Activated naive CD4-positive, alpha-beta T cell treated with anti-CD3 and anti-CD28 coated beads, Interleukin-2, amount 10 ng/mL, durations not matched to agents 7 days and 5 days (primary cell): ENCODE data around the gene ARFIP1.

Source experiments
- CTCF ChIA-PET: fragments of 350-600 bp; sonication (Branson Sonifier 250); formaldehyde crosslinking; loops from one replicate; lab custom pipeline; 2021; ENCODE audit warnings: antibody characterized with exemption; lab: Charles Lee
- DNase-seq: peaks from one replicate; pipeline ENCODE4 v3.0.0-alpha.2; 2020
- H3K27ac Mint-ChIP-seq: one replicate; pipeline ENCODE4 v1.8.0; 2021; ENCODE audit warnings: mild to moderate bottlenecking, moderate library complexity, mixed read lengths
- H3K27me3 Mint-ChIP-seq: one replicate; pipeline ENCODE4 v1.8.0; 2021; ENCODE audit warnings: mild to moderate bottlenecking, mixed read lengths
- H3K36me3 Mint-ChIP-seq: one replicate; pipeline ENCODE4 v1.8.0; 2021; ENCODE audit warnings: mixed read lengths
- H3K4me1 Mint-ChIP-seq: one replicate; pipeline ENCODE4 v1.8.0; 2021; ENCODE audit warnings: mixed read lengths
- H3K4me3 Mint-ChIP-seq: one replicate; pipeline ENCODE4 v1.8.0; 2021; ENCODE audit warnings: mild to moderate bottlenecking, moderate library complexity, mixed read lengths
- H3K9me3 Mint-ChIP-seq: one replicate; pipeline ENCODE4 v1.8.0; 2021; ENCODE audit warnings: mixed read lengths

The ARFIP1 gene

DNA sequence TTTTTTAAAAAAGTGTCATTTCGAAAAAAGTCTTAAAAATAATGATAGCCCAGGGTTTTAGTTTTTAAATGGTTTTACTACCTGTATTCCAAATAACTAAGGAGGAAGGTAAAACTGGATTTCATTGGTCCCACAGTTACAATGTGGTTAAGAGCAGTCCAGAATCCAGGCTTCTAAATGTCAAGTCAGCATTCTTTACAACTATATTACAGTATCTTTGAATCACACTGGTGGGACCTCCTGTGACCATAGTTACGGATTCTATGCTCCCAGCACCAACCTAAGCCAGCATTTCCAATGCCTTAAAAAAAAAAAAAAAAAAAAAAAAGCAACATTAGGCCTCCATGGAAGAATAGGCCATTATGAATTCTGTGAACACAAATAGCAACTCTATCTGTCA, 6.4 kb upstream of the ARFIP1 start:
- H3K36me3 Mint-ChIP-seq = no peaks in the 10 kb centered on the region

DNA sequence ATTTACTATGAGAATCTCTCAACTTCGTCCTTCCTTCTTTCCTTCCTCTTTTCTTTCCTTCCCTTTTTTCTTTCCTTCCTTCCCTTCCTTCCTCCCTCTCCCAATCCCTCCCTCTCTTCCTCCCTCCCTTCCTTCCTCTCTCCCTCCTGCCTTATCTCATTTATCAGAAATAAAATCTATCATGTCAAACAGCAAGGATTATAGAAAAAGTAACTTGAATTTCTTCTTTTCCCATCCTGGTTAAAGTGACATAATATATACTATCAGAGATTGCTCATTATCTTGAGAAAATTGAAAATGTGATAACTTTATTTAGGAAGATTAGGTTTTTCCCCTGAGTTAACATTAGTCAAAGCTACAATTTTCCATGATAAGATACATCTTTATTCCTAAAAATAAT, 5.8 kb upstream of the ARFIP1 start:
- H3K4me3 Mint-ChIP-seq = no peak overlapping the region
- H3K27ac Mint-ChIP-seq = no peak overlapping the region
- H3K27me3 Mint-ChIP-seq = peaks cover 24% of the 10 kb centered on the region
- H3K9me3 Mint-ChIP-seq = no peaks in the 10 kb centered on the region
- CTCF ChIA-PET = no interaction called here
- DNase-seq = no peak
- peaks cover 18% of the 10 kb centered on the region for H3K4me1 Mint-ChIP-seq
- H3K36me3 Mint-ChIP-seq = no peaks in the 10 kb centered on the region

More for the DNA sequence above, 6.4 kb upstream of the ARFIP1 start:
- H3K9me3 Mint-ChIP-seq = no peaks in the 10 kb centered on the region
- peaks cover 12% of the 10 kb centered on the region for H3K4me1 Mint-ChIP-seq
- DNase-seq = no peak
- no peak overlapping the region for H3K4me3 Mint-ChIP-seq
- H3K27me3 Mint-ChIP-seq = peaks cover 21% of the 10 kb centered on the region
- CTCF ChIA-PET = no interaction called here
- no peak overlapping the region for H3K27ac Mint-ChIP-seq

DNA sequence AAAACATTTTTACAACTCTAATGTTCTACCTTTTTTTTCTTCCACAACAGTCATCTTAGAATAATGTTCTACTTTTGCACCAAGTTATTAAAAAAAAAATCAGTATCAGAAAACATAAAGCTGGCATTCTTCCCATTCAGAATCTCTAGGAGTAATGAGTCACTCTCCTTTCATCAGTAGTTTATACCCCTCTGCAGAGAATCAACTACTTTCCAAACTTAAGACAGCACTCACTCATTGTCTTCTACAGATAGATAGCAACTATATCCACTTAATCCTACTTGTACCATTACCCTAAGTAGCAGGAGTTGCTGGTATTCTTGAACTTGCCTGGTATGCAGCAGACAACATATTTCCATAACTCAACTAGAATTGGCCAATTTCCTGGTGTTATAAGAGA, 3.4 kb upstream of the ARFIP1 start:
- Mint-ChIP-seq H3K36me3 (no peaks in the 10 kb centered on the region), H3K9me3 (no peaks in the 10 kb centered on the region), H3K27ac (no peak overlapping the region), H3K27me3 (peaks cover 33% of the 10 kb centered on the region), H3K4me3 (no peak overlapping the region), H3K4me1 (peaks cover 37% of the 10 kb centered on the region)
- CTCF ChIA-PET = interaction anchor here (0.7 kb wide), 1 partner anchor 605 kb away, joined by 3 read pairs; no protein-coding TSS in a partner anchor
- no peak for DNase-seq

DNA sequence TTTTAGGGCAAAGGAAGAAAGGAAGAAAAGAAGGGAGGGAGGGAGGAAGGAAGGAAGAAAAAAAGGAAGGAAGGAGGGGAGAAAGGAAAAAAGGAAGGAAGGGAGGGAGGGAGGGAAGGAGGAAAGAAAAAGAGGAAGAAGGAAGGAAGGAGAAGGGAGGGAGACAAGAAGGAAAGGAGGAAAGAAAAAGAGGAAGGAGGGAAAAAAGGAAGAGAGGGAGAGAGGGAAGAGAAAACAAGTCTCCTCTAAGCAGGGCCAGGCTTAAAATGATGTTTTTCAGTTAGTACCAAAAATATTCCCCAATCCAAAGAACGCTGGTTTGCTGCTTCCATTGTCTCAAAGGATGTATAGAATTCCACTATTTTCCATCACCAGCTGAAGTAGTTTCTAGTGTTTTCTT, 2.3 kb upstream of the ARFIP1 start:
- CTCF ChIA-PET = interaction anchor here (2.1 kb wide), 1 partner anchor 8 kb away, joined by 9 read pairs; no protein-coding TSS in a partner anchor
- Mint-ChIP-seq H3K4me3 (no peak overlapping the region), H3K27ac (no peak overlapping the region)

DNA sequence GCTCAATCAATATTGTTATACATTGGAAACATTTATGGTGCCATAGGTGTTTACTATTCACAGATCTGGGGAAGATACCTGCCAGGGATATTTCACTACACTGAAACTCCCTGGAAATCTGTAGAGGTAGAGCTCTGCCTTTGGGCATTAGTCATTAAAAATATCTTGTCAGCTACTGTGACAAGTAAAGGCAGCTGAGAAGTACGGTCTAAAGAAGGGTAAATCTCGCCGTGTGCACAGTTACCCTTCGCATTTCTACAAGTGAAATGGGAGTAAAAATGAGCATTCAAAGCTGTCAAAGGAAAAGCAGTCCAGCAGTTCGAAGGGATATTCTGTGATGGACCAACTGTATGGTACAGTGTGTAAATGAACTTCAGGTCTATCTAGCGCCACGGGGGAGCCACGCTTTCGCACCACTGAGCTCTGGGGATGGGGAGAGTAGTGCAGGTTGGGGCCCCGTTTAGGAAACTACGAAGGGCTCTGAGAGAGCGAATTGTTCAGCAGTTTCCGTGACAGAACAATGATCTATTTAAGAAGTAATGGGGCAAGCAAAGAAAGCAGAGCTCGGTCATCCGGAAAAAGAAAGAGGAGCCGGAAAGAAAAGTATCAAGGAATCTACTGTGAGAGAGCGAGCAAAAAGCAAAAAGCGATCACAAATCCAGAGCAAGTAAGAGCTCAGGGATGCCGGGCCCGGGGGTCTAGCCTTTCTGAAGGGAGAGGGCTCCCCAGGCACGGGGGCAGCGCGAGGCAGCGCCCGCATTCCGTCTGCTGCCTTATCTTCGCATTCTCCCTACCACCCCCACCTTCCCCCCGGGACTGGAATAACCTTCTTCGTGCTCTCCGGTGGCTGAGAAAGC, 870 bp upstream of the ARFIP1 start:
- Mint-ChIP-seq H3K4me1 (peaks cover 47% of the 10 kb centered on the region), H3K27ac (peak overlapping the region; percentile 94), H3K27me3 (peaks cover 31% of the 10 kb centered on the region), H3K36me3 (peaks cover 6% of the 10 kb centered on the region), H3K4me3 (peak overlapping the region; percentile 99), H3K9me3 (no peaks in the 10 kb centered on the region)
- CTCF ChIA-PET = interaction anchor here (0.8 to 2.7 kb wide), 11 partner anchors 9 to 532 kb away, joined by 3 to 13 read pairs (median 4); no protein-coding TSS in a partner anchor
- peak; percentile 48 for DNase-seq

More for the DNA sequence above, 2.3 kb upstream of the ARFIP1 start:
- Mint-ChIP-seq H3K36me3 (peaks cover 6% of the 10 kb centered on the region), H3K4me1 (peaks cover 42% of the 10 kb centered on the region), H3K9me3 (no peaks in the 10 kb centered on the region), H3K27me3 (peaks cover 33% of the 10 kb centered on the region)
- DNase-seq = no peak

DNA sequence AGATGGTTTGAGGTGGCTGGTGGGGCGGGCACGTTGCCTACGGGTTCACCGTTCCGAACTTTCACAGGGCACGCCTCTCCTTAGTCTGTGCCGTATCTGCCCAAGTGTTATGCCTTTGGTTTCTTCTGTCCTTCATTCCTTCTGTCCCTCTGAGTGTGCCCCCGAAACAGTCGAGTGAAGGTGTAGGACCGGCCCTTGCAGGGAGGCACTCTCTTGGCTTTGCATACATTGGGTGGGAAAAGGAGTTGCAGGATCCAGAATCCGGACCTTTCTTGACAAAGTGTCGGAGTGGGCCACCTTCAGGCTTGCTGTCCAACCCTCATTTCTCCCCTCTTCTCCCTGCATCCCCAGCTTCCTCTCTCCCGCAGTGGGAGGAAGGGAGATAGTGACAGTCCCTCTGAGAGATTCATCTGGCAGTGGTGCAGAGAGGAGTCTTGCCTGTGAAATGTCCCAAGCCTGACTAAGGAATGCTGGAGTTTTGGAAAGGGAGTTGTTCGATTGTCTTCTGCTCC, 569 bp downstream of the ARFIP1 start:
- H3K9me3 Mint-ChIP-seq = no peaks in the 10 kb centered on the region
- H3K27me3 Mint-ChIP-seq = peaks cover 28% of the 10 kb centered on the region
- H3K4me3 Mint-ChIP-seq = peak overlapping the region; percentile 99
- H3K4me1 Mint-ChIP-seq = peaks cover 47% of the 10 kb centered on the region
- CTCF ChIA-PET = interaction anchor here (1.6 to 2.7 kb wide), 3 partner anchors 22 to 347 kb away, joined by 8 to 13 read pairs (median 8); no protein-coding TSS in a partner anchor
- peaks cover 8% of the 10 kb centered on the region for H3K36me3 Mint-ChIP-seq
- no peak for DNase-seq
- H3K27ac Mint-ChIP-seq = peak overlapping the region; percentile 94

DNA sequence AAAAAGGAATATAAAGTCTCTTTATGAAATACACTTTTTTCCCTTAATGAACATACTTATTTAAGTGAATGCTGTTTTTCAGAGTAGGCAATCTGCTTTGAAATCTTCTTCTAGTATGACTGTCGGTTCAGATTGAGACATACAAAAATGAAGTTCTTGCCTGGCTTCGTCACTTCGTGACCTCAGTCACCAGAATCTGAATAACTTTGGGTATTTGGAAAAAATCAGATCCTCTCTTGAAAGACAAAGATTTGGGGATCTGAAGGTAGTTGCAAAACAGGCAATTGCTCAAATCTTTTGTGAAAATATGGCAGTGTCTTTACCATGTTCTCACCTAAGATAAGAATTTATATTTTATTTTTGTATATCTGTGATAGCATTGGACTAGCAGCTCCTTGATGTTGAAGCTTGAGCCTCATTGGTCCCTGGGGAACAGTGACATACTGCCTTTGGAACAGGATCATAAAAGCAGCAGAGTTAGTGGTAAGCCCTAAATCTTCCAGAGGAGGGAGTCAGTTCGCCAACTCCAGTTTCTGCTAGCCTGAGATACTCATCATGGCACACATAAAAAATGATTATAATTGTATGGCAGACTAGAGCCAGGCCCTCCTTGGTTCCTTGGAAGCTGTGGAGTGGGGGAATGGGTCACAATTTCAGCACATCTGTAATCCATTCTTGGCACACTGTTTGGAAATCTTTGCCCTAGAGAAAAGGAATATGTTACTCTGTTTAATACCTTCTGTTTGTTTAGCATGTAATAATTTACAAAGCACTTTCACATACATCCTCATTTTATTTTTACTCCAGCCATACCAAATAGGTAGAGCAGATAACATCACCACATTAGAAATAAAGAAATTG, 5.0 kb downstream of the ARFIP1 start:
- Mint-ChIP-seq H3K4me1 (peaks cover 45% of the 10 kb centered on the region), H3K4me3 (no peak overlapping the region), H3K27me3 (peaks cover 2% of the 10 kb centered on the region), H3K36me3 (peaks cover 21% of the 10 kb centered on the region), H3K9me3 (no peaks in the 10 kb centered on the region), H3K27ac (no peak overlapping the region)
- DNase-seq = no peak
- CTCF ChIA-PET = interaction anchor here (0.6 to 1.4 kb wide), 4 partner anchors 18 to 782 kb away, joined by 3 to 5 read pairs (median 4); no protein-coding TSS in a partner anchor

DNA sequence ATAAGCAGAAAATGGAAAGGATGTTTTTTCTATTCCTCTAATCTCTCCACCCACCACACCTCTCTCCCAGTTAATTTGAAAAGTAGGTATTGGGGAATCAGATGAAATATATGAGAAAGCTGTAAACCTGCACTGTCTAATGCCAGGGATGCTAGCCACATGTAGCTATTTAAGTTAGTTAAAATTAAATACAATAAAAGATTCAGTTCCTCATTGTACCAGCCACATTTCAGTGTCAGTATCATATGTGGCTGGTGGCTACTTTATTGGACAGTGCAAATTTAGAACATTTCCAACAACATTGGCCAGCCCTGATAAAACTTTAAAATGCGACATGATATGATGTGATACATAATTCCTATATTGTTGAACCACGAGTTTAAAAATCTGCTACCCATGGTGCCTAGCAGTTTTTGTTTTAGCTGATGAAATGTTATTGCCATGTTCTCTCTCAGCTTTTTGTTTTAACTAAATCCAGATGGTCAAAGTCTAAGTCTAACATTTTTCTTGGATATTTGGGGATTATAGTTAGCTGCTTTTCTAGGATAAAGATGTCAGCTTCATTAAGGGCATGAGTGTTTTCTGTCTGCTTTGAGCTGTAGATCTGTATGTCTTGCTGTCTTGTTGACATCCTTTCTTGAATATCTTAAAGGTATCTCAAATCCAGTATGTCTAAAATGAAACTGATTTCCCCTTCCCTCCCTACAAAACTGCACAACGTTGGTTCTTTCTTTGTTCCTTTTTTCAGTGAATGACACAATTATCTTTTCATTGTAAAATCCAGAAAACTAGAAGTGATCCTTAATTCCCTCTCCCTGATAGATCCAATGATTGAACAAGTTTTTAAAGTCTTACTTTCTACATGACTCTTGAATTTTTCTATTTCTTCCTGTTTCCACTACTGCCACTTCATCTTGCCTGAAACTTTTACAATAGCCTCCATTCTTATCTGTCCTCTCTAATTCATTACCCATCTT, 6.2 kb downstream of the ARFIP1 start:
- Mint-ChIP-seq H3K4me3 (peak overlapping the region; percentile 22), H3K27me3 (no peaks in the 10 kb centered on the region), H3K4me1 (peaks cover 35% of the 10 kb centered on the region), H3K9me3 (no peaks in the 10 kb centered on the region), H3K27ac (peak overlapping the region; percentile 2), H3K36me3 (peaks cover 22% of the 10 kb centered on the region)
- CTCF ChIA-PET = no interaction called here
- DNase-seq = no peak

DNA sequence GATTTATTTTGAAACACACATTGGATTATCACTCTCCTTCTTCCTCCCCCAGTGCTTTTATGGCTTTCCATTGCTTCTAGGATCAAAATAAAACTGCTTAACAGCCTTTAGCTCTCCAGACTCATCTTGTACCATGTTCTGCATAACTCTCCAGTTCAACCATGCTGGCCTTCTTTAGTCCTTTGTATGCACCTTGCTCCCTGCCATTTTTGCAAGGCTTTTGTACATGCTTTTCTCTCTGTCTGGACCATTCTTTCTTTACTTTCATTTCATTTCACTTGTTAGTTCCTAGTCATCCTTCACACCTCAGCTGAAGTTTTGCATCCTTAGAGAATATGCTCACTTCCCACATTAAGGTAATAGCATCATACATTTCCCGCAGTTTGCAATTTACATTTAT, 6.9 kb downstream of the ARFIP1 start:
- H3K9me3 Mint-ChIP-seq = no peaks in the 10 kb centered on the region
- H3K27ac Mint-ChIP-seq = peak overlapping the region; percentile 2
- H3K27me3 Mint-ChIP-seq = no peaks in the 10 kb centered on the region
- H3K4me1 Mint-ChIP-seq = peaks cover 30% of the 10 kb centered on the region
- CTCF ChIA-PET = no interaction called here
- H3K4me3 Mint-ChIP-seq = peak overlapping the region; percentile 22
- peaks cover 20% of the 10 kb centered on the region for H3K36me3 Mint-ChIP-seq
- DNase-seq = no peak

DNA sequence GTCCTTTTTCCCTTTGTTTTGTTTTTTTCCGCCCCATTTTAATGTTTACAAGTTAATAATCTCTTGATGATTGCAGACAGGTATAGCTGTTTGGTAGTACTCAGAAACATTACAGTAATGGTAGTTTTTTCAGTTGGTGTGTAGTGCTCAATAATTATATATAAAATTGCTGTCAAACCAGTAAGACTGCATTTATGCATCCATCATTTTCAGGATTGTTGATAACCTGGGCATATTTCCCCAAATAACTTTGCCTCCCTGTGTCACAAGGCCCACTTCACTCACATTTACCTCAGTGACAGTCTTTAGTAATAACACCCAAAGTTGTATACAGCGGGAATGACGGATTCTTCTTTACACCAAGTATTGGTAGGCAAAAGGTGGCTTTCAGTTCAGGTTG, 16.1 kb downstream of the ARFIP1 start:
- no peak for DNase-seq
- no peaks in the 10 kb centered on the region for H3K27me3 Mint-ChIP-seq
- no peaks in the 10 kb centered on the region for H3K4me1 Mint-ChIP-seq
- H3K27ac Mint-ChIP-seq = no peak overlapping the region
- CTCF ChIA-PET = no interaction called here
- no peak overlapping the region for H3K4me3 Mint-ChIP-seq
- H3K9me3 Mint-ChIP-seq = no peaks in the 10 kb centered on the region
- peaks cover 8% of the 10 kb centered on the region for H3K36me3 Mint-ChIP-seq

DNA sequence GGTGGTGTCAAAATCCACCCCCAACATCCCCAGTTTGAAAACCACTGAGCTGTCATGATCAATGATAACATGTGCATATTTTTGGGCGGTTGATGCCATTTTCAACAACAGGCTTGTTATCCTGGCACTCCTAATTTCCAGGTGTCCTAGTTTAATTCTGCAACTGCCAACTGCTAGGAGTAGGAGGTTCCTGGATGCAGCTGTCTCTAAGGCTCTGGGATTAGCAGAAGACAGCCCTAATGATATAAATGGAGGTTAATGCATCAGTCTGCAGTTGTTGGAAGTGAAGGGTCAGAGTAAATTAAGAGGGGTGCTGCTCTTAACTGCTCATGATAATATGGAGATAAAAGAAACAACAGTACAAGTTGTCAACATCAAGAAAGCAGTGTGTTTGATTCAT, 23.8 kb downstream of the ARFIP1 start:
- Mint-ChIP-seq H3K36me3 (peaks cover 4% of the 10 kb centered on the region), H3K9me3 (peaks cover 3% of the 10 kb centered on the region), H3K4me1 (peaks cover 11% of the 10 kb centered on the region), H3K27me3 (no peaks in the 10 kb centered on the region), H3K4me3 (no peak overlapping the region), H3K27ac (no peak overlapping the region)
- CTCF ChIA-PET = interaction anchor here (0.6 to 1.3 kb wide), 2 partner anchors 19 to 756 kb away, joined by 3 to 4 read pairs; no protein-coding TSS in a partner anchor
- no peak for DNase-seq

DNA sequence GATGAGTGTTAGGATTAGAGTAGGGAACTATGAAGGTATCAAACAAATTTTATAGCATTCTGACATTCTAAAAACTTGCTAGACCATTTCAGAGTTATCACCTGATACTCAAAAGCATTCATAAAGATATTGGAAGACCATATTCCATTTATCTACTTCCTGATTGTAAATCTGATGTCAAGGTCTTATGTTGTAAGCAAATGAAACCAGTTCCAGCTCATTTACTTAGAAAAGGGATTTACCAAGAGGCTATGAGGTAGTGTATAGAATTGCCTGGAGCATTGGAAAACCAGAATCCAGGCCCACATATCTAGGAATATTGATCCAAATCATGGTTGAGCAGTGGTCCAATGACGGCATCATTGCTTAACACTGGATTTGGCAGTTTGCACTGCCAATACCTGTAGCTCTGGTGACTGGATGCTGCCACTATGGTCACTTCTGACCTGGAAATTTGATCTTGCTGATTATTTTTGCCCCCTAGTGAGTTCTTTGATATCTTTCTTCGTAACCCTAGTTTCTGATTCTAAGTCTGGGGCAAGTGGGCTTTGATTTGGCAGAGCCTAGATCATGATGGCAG, 25.4 kb downstream of the ARFIP1 start:
- H3K27ac Mint-ChIP-seq = no peak overlapping the region
- CTCF ChIA-PET = interaction anchor here (1.5 kb wide), 1 partner anchor 11 kb away, joined by 3 read pairs; no protein-coding TSS in a partner anchor
- H3K36me3 Mint-ChIP-seq = peaks cover 10% of the 10 kb centered on the region
- DNase-seq = no peak
- H3K4me3 Mint-ChIP-seq = no peak overlapping the region
- H3K9me3 Mint-ChIP-seq = peaks cover 5% of the 10 kb centered on the region
- H3K4me1 Mint-ChIP-seq = peaks cover 11% of the 10 kb centered on the region
- no peaks in the 10 kb centered on the region for H3K27me3 Mint-ChIP-seq

DNA sequence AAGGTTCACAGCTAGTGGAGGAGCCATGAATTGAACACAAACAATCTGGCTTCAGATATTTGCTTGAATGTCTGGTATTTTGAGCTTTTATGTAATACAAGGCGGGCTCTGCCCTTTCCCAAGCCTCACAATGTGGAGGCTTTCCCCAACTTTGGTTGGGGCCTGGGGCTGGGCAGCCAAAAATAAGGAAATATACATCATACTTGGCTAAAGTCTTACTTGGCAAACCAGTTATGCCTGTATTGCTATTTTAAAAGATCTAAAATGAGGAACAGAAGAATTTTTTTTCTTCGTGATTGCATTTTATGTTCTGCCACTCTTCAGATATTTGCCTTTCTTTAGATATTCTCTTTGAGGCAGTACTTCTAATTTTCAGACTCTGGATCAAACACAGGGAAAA, 26.1 kb downstream of the ARFIP1 start:
- H3K4me3 Mint-ChIP-seq = no peak overlapping the region
- H3K36me3 Mint-ChIP-seq = peaks cover 11% of the 10 kb centered on the region
- DNase-seq = no peak
- no peaks in the 10 kb centered on the region for H3K27me3 Mint-ChIP-seq
- no peak overlapping the region for H3K27ac Mint-ChIP-seq
- CTCF ChIA-PET = interaction anchor here (1.5 kb wide), 1 partner anchor 11 kb away, joined by 3 read pairs; no protein-coding TSS in a partner anchor
- peaks cover 5% of the 10 kb centered on the region for H3K9me3 Mint-ChIP-seq
- H3K4me1 Mint-ChIP-seq = peaks cover 11% of the 10 kb centered on the region
